ENCODE measurements around the gene LDAH.

Gene LDAH

DNA sequence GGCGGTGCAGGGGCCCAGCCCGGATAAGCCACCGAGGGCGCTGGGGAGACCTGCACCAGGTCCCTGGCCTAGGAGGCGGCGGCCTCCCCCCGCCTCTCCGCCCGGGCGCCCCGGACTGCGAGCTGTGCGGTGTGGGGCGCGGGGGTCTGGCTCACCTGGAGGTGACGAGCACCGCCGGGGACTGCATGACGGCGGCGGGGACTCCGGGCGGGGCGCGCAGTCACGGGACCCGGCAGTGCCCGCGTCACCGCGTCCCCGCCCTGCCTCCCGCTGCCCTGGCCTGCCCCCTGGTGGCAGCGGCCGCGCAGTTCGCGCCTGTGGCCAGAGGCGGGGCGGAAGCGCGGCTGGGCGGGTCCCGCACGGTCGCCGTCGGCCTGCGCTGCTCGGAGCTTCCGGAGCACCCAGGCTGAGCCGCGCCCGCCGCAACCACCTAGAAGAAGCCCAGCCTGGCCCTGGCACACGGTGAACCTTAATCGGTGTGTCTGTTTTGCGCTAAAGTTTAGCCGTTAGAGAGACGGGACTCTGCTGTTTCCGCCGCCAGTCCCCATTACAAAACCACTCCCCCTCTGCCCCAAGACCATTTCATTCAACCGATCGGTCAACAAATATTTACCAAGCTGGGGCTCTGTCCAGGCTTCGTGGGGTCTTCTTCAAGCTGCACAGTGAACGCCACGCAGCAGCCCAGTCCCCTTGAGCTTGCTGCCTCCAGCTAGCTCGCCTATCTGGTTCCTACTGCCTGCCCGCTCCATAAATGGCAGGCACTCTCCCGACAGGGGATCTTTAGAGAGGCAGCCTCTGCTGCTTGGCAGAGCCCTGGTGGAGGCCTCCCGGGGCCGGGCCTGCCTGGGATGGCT lies 171.8 kb downstream of the LDAH start, which contains the start of gene HS1BP3:
TSS of gene HS1BP3 (minus strand) at position 222 of the 854 bp plus-strand sequence. CDS start at position 187, 35 bp downstream.
- DNase-seq = peak; percentile 68

DNA sequence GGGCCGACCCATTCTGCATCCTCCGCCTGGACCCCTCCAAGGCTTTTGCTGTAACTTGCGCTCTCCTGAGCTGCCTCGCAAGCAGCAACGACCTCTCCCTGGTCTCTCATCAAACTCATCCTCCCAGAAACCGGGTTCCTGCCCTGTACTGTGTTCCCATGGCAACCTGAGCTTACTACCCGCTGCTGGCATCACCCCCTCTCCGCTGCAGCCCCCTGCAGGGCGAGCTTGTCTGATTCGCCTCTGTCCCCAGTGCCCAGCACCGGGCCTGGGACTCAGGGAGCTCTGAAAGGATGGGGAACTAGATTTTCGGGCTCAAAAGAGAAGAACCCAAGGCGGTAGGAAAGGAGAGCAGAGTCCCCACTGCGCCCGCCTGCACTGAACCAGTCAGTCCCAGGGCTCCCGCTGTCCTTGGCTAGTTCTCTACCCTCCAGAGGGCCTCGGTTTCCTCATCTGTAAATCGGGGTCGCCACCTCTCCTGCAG lies 172.5 kb downstream of the LDAH start:
- no peak for DNase-seq

DNA sequence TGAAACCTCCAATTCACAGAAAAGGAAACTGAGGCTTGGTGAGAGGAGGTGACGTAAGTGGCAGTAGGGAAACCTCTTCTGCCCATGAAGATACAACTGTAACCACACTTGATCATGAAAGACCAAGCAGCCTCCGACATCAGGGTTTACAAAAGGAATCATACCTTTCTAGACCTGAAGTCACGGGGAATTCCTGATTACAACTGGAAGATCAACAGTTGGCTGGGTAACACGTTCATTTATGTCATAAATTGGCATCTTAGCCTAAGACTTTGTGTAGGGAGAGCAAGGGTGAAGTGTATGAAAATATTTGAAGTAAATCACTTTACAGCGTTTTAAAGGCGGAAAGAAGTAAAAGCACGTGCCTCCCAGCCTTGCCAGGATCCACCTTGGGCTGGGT lies 172.9 kb downstream of the LDAH start:
- DNase-seq = no peak

DNA sequence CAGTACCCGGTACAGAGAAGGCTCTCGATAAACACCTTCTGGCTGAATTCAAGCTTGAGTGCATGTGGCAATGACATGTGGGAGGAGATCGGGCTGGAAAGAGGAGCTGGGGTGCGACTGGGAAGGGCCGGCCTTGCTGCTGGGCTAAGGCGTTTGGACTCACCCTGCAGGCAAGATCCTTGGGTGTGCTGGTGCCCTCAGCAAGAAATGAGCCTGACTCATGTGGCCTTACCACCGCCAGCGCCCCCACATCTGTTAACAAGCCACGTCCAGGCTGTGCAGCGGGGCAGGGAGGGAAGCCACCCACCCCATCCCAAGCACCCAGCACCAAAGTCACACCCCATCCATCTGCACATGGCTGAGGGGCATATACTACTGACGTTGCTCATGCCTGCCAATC lies 173.3 kb downstream of the LDAH start:
- no peak for DNase-seq

DNA sequence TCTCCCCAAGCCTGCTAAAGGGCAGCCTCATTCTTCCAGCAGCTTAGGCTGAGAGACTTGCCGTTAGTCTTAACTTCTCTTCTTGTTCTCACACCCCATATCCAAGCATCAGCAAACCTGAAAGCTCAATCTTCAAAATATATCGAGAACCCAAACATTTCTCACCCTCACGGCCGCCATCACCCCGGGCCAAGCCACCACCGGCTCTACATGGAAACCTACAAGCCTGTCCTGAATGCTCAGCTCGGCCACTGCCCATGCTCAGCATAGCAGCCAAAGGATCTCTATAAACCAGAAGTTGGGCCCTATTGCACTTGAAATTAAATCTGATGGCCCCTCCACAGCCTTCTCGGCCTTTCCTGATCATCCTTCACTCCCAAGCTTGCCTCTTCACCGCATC lies 174.1 kb downstream of the LDAH start:
- no peak for DNase-seq

DNA sequence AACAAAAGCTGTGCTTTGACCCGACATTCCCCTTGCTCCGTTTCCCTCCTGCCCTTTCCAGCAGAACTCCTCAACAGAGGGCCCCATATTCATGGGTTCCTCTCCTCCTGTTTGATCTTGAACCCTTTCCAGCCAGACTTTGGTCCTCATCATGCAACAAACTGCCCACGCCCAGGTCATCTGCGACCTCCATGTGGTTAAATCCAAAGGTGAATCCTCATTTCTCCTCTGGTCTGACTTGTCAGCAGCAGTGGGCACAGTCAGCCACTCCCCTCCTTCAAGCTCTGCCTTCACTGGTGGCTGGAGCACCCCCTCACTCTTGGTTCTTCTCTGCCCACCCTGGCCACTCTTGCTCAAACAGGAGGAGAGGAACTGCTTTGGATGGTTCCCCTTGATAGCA lies 174.7 kb downstream of the LDAH start:
- DNase-seq = no peak

DNA sequence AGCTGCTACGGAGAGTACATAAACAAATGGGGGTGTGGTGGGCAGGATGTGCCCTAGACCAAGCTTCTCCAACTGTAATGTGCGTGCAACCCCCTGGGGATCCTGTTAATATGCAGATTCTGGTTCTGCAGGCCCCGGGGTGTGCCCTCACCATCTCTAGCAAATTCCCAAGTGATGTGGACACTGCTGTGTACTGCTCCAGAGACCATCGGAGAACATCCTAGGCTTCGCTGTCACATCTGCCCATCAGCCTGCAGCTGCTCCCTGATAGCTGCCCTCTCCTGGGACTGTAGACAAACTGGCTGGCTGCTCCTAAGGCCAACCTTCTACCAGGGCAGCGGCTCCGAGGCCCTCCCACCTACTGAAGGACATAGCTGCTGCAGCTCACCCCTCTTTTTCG lies 175.2 kb downstream of the LDAH start:
- DNase-seq = no peak

DNA sequence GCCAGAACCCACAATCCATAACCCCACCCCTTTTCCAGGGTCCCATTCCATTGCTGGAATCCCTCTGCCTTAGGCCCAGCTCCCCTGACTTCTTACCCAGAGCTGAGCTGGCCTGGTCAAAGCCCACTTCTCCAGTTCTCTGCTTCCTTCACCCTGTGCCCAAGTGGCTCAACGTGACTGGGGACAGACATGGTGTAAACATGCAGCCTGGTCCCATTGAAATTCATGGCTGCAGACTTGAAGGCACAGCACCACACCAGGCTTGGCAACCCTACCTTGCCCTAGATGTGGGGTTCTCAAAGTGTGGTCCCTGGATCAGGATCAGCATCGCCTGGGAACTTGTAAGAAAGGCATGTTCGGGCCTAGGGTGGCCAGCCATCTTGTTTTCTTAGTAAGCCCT lies 175.7 kb downstream of the LDAH start:
- DNase-seq = no peak

DNA sequence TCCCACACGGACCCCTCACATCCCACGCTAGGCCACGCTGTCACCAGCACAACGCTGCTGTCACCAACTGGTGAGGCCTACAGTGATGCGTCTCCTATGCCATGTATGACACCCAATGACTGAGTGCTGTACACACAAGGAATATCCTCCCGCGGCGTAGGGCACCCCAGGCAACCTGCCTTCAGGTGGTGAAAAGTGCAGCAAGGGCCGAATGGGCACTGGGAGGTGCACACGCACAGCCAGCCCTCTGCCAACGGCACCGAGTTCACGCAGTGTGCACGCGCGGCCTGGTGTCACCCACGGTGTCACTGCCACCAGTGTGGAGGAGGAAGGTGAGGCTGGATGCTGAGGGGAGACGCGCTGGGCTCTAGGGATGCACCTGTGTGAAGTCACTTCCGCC lies 176.5 kb downstream of the LDAH start:
- DNase-seq = no peak

DNA sequence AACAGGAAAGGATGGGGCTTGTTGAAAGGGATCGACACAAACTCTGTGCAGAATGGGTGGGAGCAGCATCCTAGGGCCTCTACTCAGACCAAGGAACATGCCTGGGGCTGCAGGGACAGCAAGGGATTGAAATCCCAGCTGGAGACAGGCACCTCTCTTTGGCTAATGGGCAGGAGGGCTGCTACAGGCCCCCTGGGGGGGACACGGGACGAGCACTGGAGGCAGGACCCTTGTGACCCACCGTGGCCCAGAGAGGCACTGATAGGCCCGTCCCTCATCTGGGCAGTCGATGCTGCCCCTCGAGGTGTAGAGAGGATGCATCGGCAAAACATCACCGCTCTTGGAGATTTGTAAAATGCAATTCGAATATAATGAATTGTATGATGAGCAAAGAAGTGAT lies 177.1 kb downstream of the LDAH start:
- no peak for DNase-seq

DNA sequence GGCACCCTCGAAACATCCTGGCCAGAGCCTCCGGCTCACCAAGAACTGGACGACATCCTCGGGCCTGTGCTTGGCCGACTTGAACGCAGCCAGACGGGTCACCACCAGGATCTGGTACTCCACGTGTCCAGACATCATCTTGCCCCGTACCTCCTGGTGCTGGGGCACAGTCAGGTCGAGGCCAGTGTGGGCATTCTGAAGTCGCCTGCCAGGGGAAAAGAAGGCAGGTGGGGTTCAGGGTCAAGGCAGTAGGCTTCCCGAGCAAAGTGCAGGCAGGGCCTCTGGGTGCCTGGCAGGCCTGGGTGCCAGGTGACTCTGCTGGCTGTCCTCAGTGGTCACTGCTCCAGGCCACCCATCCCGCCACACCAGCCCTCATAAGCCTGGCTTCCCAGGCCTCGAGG lies 177.6 kb downstream of the LDAH start:
- no peak for DNase-seq

DNA sequence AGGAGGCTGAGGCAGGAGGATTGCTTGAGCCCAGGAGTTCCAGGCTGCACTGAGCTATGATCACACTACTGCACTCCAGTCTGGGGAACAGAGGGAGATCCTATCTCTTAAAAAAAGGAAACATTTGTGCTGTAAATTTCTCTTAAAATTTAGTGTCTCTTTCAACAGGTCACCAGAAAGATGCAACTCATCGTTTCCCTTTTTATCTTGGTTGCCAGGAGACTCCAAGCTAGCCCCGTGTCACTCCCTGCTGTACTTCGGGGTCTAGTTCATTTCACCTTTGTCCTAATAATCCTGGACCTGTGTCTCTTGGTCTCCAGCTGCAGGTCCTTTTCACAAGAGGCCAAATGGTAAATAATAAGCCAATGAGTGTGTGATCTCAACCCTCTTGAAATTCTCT lies 179.1 kb downstream of the LDAH start:
- DNase-seq = no peak

DNA sequence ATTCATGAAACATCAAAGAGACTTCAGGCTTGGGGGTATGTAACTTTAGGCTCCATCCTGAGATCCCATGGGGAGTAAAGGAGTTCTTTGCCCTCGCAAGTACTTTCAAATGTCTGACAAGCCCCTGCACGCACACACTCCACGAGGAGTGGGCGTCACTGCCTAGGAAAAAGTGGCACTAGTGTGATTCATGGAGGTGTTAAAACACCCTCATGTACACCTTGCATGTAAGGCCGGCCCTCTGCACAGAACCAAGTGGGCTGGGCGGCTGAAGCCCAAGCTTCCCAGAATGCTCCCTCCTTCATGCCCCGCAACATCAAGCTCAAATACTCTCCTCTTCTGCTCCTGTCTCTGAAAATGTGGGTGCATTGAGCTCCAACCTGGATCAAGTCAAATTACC lies 179.8 kb downstream of the LDAH start:
- no peak for DNase-seq

DNA sequence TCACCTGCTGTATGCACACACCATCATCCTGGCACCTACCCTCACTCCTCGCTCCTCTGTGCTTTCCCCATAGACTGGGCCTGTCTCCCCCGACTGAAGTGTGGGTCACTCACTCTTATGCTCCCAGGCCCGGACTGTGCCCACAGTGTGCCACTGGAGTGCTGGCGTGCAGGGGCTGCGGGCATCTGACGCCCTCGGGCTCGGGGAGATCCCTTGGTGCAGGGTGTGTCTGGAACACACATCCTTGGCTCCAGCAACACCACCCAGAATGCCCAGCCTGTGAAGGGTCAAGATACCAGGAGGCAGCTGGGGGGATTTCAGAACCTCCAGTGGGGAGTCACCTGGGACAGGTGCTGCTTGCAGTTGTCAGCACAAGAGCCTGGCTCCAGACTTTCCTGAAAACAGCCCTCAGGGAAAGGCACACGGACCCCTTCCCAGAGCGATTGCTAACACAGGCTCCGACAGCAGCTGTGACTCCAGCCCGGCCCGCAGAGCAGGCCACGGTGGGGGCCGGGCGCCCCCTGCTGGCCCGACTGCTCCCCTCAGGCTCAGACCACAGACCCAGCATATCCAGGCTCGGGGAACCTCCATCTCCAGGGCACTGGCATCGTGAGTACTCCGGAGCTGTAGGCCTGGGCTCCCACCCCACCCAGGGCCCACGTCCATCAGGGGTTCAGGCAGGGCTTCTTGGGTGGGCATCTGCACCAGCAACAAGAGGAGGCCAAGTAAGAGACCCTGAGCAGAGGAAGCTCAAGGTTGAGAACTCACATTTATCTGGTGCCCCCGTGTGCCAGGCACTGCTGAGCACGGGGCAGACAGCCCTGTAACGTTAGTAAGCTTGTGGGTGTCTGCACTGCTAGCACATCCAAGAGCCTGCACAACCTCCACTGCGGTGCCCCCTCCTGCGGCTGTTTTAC lies 180.6 kb downstream of the LDAH start:
- DNase-seq = peak; percentile 33

DNA sequence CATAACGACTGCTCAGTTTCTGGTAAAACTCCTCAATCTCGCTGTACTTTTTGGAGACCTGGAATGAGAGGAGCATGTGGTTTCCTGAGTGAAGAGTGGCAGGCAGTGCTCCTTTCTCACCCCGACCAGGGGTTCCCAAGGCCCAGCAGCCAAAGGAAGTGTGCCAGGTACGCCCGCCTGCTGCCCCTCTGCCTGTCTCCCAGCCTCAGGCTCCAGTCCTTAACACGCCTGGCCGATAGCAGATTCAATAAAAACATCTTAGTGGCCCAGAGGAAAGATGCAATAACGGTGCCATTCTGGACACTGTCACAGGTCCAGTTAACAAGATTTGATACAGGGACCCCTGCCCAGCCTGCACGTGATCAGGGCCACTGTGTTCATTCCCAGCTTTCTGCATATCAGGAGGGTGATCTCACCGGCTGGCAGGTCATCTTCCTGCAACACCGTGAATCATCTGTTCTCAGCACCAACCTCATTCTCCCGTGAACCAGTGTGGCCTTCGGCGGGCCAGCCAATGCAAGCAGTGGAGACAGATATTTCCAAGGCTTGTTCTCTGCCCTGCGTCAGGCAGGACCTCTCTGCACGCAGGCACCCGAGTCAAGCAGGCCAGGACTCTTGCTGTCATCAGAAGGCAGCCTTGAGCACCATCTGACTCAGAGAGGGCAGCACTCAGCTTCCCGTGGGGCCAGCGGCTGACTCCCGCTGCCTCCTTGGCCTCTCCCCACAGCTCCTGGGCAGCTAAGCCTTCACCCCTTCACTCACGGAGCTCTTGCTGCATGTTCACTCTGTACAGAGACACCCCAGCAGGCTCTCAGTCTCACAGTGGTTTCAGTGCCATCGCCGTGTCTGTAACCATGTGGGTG lies 181.5 kb downstream of the LDAH start:
- DNase-seq = no peak

DNA sequence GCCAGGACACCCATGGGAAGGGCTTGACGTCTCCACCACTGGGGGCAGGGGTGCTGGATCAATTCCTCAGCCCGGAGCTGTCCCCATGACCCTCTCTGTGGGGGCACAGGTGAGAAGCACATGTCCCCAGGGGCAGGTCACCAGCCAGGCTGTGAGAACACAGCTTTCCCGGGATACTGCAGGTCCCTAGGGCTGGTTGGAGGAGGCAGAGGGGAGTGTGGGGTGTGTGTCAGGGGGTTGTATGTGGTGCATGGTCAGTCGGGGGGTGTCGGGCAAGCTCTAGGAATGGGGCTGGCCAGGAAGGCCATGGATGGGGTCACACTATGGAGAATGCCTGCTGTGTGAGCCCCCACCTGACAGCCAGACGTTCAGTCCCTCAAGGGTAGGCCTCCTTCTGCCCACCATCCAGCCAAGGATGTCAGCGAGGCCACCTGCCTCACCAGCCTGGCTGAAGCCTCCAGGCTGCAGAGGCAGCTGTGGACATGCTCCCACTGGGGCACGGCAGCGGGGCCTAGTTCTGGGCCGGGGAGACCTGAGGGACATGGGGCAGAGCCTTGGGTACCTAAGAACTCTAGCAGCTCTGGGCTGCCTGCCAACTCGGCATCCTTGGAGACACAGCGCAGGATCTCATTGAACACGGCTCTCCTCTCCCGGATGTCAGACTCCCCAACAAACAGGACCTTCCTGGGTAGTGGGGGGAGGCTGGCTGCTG lies 182.3 kb downstream of the LDAH start:
- DNase-seq = no peak

DNA sequence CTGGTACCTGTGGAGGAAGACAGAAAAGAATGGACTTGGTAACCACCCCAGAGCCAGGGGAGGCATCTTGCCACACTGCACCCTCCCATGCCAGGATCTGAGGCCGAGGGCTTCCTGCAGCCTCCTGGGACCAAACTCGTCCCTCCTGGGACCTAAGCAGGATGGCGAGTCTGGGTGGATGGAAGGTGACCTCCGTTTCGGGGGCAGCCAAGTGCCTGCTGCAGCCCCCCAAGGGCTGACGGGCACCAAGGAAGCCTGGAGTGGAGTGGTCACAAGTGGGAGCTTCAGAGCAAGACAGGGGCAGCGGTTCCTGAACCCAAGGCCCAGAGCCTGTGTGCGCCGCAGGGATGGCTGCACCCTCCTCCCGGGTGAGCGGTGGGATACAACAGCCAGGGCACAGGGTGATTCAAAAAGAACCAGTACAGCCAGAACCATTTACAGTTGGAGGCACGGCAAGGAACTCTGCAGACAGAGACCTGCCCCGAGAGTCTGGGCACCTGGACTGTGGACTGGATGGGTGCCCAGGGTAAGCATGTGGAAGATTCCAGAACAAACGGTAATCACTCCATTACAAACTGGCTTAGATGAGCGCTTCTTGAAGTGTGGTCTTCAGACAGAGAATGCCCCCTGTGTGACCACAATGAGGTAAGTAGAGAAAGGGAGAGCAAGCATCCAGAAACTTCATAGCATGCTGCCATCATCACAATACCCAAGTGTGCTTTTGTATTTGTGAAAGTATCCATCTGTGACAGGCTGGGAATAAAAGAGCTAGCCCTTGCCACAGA lies 184.1 kb downstream of the LDAH start:
- DNase-seq = no peak

DNA sequence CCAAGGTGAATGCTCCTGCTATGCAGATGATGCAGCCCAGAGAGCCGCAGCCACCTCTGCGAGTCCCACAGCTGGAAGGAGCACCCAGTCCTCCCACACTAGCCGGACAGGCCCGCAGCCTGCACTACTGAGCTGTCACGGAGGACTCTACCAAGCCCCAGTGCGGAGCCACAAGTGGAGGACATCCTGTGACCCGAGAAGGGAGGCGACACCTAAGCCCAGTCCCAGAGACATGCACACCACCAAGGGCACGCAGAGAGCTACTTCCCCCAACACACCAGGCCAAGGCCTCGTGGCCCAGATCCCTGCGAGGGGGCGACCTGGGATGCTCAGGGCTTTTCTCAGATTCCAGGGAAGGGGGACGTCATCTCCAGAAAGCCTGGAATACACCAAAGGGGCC lies 184.9 kb downstream of the LDAH start:
- no peak for DNase-seq

DNA sequence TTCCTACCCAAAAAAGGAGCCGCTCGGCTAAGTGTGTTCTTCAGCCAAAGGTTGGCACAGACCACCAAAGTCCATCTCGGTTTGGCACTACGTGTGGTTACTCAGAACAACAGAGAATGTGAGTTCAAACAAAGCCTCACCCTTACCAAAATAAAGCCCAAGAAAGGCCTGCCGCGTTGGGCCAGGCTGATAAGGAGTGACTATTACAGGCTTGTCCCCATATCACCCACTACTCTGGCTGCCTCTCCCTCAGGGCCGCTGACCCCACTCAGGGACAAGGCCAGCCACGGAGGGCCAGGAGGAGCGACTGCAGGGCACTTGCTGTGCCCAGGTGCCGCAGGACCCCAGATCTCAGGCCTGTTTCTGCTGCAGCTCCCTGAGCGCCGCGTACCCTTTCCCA lies 185.8 kb downstream of the LDAH start:
- DNase-seq = no peak

DNA sequence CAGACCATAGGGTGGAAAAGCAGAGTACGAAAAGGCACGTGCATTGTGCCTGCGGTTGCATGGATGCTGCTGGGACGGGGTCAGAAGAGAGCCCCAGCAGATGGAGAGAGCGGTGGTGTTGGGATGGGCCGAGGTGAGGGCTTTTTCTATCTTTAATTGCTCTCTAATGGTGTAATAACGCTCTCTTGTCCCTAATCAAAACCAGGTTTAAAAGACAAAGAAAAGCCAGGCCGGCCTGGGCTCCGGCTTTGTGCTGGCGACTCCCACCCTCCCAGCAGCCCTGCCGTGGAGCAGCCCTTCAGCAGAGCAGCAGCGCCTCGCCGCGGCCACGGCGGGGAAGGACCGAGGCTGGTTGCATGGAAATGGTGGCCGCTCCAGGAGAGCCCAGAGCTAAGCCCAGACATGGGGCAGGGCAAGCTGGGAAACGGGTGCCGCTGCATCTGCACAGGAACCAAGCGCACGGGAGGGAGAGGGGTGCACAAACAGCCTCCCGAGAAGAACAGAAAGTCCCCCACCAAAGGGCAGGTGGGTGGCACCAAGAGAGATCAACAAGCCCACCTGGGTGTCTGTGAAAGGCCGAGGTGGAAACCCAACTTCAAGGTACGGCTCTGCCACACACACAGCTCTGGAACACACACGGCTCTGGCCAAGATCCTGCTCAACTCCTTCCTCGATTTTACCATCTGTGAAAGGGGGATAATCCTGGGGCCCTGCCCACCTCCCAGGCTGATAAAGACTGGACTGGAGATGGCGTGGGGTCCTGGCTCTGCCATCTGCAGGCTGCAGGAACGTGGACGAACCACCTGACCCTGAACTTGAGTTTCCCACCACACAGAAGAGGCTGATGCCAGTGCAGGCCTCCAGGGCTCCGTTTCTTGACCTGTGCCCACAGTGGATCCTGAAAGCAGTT lies 187.0 kb downstream of the LDAH start:
- peak; percentile 53 for DNase-seq
